Measurements from ENCODE around the gene AK8.

Gene AK8

GRCh38 chr9:132864277-132864676, 13.8 kb downstream of the AK8 start:
- no peak overlapping the region for H3K4me3 ChIP-seq (ENCODE audit: low read depth, low read length)
- H3K79me2 ChIP-seq = no peaks in the 10 kb centered on the region
- no peak overlapping the region for H3K9ac ChIP-seq
- H3K4me2 ChIP-seq (ENCODE audit: low read length) = no peak overlapping the region
- no peaks in the 10 kb centered on the region for H3K9me3 ChIP-seq (ENCODE audit: control insufficient read depth, low read length)
- no peaks in the 10 kb centered on the region for H3K36me3 ChIP-seq (ENCODE audit: control insufficient read depth, insufficient read depth, low read length)
- no peaks in the 10 kb centered on the region for H3K27me3 ChIP-seq (ENCODE audit: control insufficient read depth, insufficient read depth, low read length)
- no peak overlapping the region for H2AFZ ChIP-seq
- no peak for TF ChIP-seq CTCF (IDR thresholded peaks at IDR 0.05)
- no peak overlapping the region for H3K27ac ChIP-seq
- H3K4me1 ChIP-seq = no peaks in the 10 kb centered on the region

- no peak overlapping the region for H2AFZ ChIP-seq
- no peak for TF ChIP-seq CTCF (IDR thresholded peaks at IDR 0.05)
- H3K4me1 ChIP-seq = no peaks in the 10 kb centered on the region
- H3K9ac ChIP-seq = no peak overlapping the region
- no peak overlapping the region for H3K4me2 ChIP-seq (ENCODE audit: low read length)
- no peak overlapping the region for H3K27ac ChIP-seq
- no peaks in the 10 kb centered on the region for H3K9me3 ChIP-seq (ENCODE audit: control insufficient read depth, low read length)
- no peaks in the 10 kb centered on the region for H3K27me3 ChIP-seq (ENCODE audit: control insufficient read depth, insufficient read depth, low read length)
- no peak overlapping the region for H3K4me3 ChIP-seq (ENCODE audit: low read depth, low read length)
- H3K36me3 ChIP-seq (ENCODE audit: control insufficient read depth, insufficient read depth, low read length) = no peaks in the 10 kb centered on the region
- no peaks in the 10 kb centered on the region for H3K79me2 ChIP-seq
These were observed 15.0 kb downstream of the AK8 start for GRCh38 chr9:132863096-132863495.

- no peak overlapping the region for H3K4me2 ChIP-seq (ENCODE audit: low read length)
- H3K9me3 ChIP-seq (ENCODE audit: control insufficient read depth, low read length) = no peaks in the 10 kb centered on the region
- no peaks in the 10 kb centered on the region for H3K27me3 ChIP-seq (ENCODE audit: control insufficient read depth, insufficient read depth, low read length)
- no peaks in the 10 kb centered on the region for H3K36me3 ChIP-seq (ENCODE audit: control insufficient read depth, insufficient read depth, low read length)
- no peak overlapping the region for H3K9ac ChIP-seq
- H3K79me2 ChIP-seq = no peaks in the 10 kb centered on the region
- H3K4me1 ChIP-seq = no peaks in the 10 kb centered on the region
- H3K4me3 ChIP-seq (ENCODE audit: low read depth, low read length) = no peak overlapping the region
- TF ChIP-seq CTCF (IDR thresholded peaks at IDR 0.05) = no peak
- H3K27ac ChIP-seq = no peak overlapping the region
- no peak overlapping the region for H2AFZ ChIP-seq
These were observed 15.6 kb downstream of the AK8 start for GRCh38 chr9:132862533-132862932.

GRCh38 chr9:132861666-132862065, 16.4 kb downstream of the AK8 start:
- no peak overlapping the region for H2AFZ ChIP-seq
- H3K79me2 ChIP-seq = no peaks in the 10 kb centered on the region
- H3K4me3 ChIP-seq (ENCODE audit: low read depth, low read length) = no peak overlapping the region
- no peak overlapping the region for H3K9ac ChIP-seq
- H3K27me3 ChIP-seq (ENCODE audit: control insufficient read depth, insufficient read depth, low read length) = no peaks in the 10 kb centered on the region
- H3K27ac ChIP-seq = no peak overlapping the region
- no peaks in the 10 kb centered on the region for H3K9me3 ChIP-seq (ENCODE audit: control insufficient read depth, low read length)
- no peaks in the 10 kb centered on the region for H3K4me1 ChIP-seq
- TF ChIP-seq CTCF (IDR thresholded peaks at IDR 0.05) = no peak
- no peaks in the 10 kb centered on the region for H3K36me3 ChIP-seq (ENCODE audit: control insufficient read depth, insufficient read depth, low read length)
- H3K4me2 ChIP-seq (ENCODE audit: low read length) = no peak overlapping the region

GRCh38 chr9:132858751-132859150, 19.3 kb downstream of the AK8 start:
- Histone ChIP-seq H3K9ac (no peak overlapping the region), H3K27me3 (ENCODE audit: control insufficient read depth, insufficient read depth, low read length) (no peaks in the 10 kb centered on the region), H3K4me1 (no peaks in the 10 kb centered on the region), H3K36me3 (ENCODE audit: control insufficient read depth, insufficient read depth, low read length) (no peaks in the 10 kb centered on the region), H3K79me2 (no peaks in the 10 kb centered on the region), H3K9me3 (ENCODE audit: control insufficient read depth, low read length) (no peaks in the 10 kb centered on the region), H2AFZ (no peak overlapping the region), H3K4me3 (ENCODE audit: low read depth, low read length) (no peak overlapping the region), H3K4me2 (ENCODE audit: low read length) (no peak overlapping the region), H3K27ac (no peak overlapping the region)
- TF ChIP-seq CTCF (IDR thresholded peaks at IDR 0.05) = no peak

Data from parathyroid adenoma (tissue), 2 donors.